LNCAP (cell line): Measurements from ENCODE around the gene SLC66A3.

ENCODE experiments used
- TF ChIP-seq, protein P1 (sequence below): fragments of 450-650 bp; IDR thresholded peaks from 2 replicates; pipeline ENCODE4 v1.5.1; 2017; ENCODE audit warnings: mild to moderate bottlenecking

The SLC66A3 gene

DNA sequence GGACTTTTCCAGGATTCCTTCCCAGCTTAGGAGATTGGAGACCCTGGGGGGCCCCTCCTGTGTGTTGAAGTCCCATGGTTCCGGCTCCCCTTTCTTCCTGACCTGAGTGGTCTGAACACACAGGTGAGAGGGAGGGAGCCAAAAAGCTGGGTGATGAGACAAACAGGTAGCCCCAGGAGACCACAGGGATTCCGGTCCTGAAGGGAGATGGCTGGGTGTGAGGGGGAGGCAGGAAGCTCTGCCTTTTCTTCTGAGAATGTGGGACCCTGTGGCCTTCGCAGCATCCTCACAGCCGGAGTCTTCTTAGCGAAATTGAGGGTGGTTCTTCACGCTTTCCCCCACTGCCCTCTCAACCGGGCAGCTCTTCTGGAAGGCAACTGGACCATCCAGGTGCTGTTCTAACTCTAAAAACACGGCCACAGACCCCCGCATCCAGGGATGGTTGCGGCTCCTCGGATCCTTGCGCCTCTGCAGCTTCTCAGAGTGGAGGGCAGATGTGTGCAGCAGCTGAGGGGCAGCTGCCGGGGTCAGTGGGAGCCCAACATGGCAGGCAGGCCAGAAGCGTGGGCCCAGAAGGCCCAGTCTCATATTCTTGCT, 4.4 kb downstream of the SLC66A3 start:
- TF ChIP-seq, protein P1, sequence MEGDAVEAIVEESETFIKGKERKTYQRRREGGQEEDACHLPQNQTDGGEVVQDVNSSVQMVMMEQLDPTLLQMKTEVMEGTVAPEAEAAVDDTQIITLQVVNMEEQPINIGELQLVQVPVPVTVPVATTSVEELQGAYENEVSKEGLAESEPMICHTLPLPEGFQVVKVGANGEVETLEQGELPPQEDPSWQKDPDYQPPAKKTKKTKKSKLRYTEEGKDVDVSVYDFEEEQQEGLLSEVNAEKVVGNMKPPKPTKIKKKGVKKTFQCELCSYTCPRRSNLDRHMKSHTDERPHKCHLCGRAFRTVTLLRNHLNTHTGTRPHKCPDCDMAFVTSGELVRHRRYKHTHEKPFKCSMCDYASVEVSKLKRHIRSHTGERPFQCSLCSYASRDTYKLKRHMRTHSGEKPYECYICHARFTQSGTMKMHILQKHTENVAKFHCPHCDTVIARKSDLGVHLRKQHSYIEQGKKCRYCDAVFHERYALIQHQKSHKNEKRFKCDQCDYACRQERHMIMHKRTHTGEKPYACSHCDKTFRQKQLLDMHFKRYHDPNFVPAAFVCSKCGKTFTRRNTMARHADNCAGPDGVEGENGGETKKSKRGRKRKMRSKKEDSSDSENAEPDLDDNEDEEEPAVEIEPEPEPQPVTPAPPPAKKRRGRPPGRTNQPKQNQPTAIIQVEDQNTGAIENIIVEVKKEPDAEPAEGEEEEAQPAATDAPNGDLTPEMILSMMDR: no peak

DNA sequence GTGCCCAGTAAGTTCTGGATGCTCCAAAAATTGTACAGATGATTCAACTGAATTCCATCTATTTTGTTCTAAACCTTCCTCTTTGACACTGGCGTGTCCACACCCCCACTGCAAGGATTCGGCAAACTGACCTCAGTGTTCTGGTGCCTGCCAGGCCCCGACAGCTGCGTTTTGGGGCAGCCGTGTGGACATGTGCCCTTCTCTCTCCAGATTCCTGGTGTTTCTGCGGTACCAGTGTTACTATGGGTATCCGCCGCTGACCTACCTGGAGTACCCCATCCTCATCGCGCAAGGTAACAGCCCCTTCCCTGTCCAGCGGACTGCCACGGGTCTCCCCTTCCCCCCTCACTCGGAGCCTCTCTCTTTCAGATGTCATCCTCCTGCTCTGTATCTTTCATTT, 5.0 kb downstream of the SLC66A3 start:
- TF ChIP-seq, protein P1: no peak

- TF ChIP-seq, protein P1: no peak
These were observed 5.6 kb downstream of the SLC66A3 start for GRCh38 chr2:11160731-11161455.

DNA sequence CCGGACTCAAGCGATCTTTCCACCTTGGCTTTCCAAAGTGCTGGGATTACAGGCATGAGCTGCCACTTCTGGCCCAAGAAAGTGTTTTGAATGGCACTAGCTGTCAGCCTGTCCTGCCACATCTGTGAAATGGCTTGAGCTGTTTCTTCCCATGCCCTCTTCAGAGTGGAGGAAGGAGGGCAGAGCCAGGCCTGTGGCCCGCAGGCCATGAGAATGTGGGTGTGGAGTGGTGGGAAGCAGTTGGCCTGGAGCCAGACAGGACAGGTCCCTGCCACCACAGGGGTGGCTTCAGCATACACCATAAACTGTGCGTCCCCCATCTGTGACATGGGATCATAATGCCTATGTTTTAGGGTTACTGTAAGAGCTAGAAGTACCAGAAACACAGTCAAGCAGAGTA, 6.5 kb downstream of the SLC66A3 start:
- TF ChIP-seq, protein P1: no peak

GRCh38 chr2:11163439-11164317, 8.4 kb downstream of the SLC66A3 start:
- TF ChIP-seq, protein P1: no peak

DNA sequence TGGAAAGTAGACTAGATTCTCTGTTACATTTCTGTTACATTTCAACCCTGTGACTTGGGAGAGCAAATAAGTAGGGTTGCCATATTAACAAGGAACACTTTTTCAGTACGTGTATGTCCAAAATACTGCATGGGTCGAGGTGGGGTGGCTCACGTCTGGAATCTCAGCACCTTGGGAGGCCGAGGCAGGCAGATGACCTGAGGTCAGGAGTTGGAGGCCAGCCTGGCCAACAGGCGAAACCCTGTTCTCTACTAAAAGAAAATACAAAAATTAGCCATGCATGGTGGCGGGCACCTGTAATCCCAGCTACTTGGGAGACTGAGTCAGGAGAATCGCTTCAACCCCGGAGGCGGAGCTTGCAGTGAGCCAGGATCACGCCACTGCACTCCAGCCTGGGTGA, 11.2 kb downstream of the SLC66A3 start:
- TF ChIP-seq, protein P1: no peak

DNA sequence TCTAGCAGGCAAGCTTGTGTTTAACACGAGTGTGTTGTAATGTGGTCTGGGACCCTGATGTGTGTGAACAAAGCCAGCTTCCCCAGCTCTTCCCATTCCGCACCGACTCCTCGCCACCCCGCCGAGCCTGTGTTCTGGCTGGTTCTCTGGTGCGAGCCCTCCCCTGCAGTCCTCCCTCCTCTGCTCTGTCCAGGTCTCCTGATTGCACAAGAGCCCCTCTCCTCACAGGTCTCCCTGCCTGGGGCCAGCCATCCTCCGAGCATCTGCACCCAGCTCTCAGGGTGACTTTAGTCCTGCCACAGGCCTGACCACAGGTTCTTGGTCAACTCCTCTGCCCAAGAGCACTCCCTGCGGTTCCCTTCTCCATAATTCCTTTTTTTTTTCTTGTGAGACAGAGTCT, 13.2 kb downstream of the SLC66A3 start:
- TF ChIP-seq, protein P1: no peak
